Transverse colon (tissue), 4 donors: ENCODE measurements around the gene CLDN4.

ENCODE experiments used
- POLR2A ChIP-seq: fragments of 450-650 bp; IDR thresholded peaks from one replicate; pipeline ENCODE4 v1.6.1; 2016; ENCODE audit warnings: antibody characterized with exemption, mild to moderate bottlenecking, moderate library complexity
- POLR2AphosphoS5 ChIP-seq, 3 donors: sonication (generic); formaldehyde crosslinking; IDR thresholded peaks; one replicate each; pipeline ENCODE4 v1.6.1; 2016; ENCODE audit warnings: antibody characterized with exemption in 3 of 3
- TF ChIP-seq, protein P1 (sequence below), 5 experiments: fragments of 200-600 bp in 3 of 5; fragments of 450-650 bp in 2 of 5; sonication (generic) in 3 of 5; IDR thresholded peaks; 1 replicate in 2 of 5; 2 replicates in 3 of 5; pipeline ENCODE4 v1.5.1; 2016 to 2017; ENCODE audit warnings: antibody characterized with exemption in 5 of 5, inconsistent platforms in 3 of 5, mild to moderate bottlenecking in 2 of 5, moderate library complexity in 1 of 5

DNA sequence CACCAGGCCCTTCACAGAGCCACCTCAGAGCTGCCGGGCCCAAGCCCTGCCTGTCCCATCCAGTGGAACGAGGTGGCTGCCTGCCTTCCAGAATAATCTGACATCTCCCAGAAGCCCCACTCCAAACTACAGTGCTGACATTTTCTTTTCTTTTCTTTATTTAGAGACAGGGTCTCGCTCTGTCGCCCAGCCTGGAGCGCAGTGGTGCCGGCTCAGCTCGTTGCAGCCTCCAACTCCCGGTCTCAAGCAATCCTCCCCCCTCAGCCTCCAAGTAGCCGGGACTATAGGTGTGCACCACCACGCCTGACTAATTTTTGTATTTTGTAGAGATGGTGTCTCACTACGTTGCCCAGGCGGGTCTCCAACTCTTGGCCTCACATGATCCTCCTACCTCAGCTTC, 30.5 kb downstream of the CLDN4 start:
- TF ChIP-seq, protein P1, sequence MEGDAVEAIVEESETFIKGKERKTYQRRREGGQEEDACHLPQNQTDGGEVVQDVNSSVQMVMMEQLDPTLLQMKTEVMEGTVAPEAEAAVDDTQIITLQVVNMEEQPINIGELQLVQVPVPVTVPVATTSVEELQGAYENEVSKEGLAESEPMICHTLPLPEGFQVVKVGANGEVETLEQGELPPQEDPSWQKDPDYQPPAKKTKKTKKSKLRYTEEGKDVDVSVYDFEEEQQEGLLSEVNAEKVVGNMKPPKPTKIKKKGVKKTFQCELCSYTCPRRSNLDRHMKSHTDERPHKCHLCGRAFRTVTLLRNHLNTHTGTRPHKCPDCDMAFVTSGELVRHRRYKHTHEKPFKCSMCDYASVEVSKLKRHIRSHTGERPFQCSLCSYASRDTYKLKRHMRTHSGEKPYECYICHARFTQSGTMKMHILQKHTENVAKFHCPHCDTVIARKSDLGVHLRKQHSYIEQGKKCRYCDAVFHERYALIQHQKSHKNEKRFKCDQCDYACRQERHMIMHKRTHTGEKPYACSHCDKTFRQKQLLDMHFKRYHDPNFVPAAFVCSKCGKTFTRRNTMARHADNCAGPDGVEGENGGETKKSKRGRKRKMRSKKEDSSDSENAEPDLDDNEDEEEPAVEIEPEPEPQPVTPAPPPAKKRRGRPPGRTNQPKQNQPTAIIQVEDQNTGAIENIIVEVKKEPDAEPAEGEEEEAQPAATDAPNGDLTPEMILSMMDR (IDR thresholded peaks at IDR 0.05): no peak
- TF ChIP-seq POLR2A: no peak
- TF ChIP-seq POLR2AphosphoS5 (IDR thresholded peaks at IDR 0.05): no peak
